GM18907 (cell line): ENCODE measurements around the gene TMA7.
A peak's percentile ranks its signal among the peaks of the same experiment; 100 is the strongest.
"Not testable (repeated sequence)": the region's sequence is repeated elsewhere in the genome, so short reads cannot be mapped to it uniquely, and the experiment has no call there.

Experiments
- ATAC-seq: cut with Tn5 transposase; IDR thresholded peaks from one replicate; pipeline ENCODE4 v1.9.1; 2021; ENCODE audit warnings: mild to moderate bottlenecking, moderate library complexity; ENCODE audit not compliant: unreplicated experiment

TMA7 gene

GRCh38 chr3:48465531-48466378 is 25.7 kb downstream of the TMA7 start:
- peak; percentile 76 for ATAC-seq

GRCh38 chr3:48466386-48467109 is 26.5 kb downstream of the TMA7 start:
- ATAC-seq, result no peak

DNA sequence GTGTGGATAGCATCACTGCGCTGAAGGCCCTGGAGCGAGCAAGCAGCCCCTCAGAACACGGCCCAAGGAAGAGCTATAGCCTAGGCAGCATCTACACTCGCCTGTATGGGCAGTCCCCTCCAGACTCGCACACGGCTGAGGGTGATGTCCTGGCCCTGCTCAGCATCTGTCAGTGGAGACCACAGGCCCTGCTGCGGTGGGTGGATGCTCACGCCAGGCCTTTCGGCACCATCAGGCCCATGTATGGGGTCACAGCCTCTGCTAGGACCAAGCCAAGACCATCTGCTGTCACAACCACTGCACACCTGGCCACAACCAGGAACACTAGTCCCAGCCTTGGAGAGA is 27.0 kb downstream of the TMA7 start:
- no peak for ATAC-seq

DNA sequence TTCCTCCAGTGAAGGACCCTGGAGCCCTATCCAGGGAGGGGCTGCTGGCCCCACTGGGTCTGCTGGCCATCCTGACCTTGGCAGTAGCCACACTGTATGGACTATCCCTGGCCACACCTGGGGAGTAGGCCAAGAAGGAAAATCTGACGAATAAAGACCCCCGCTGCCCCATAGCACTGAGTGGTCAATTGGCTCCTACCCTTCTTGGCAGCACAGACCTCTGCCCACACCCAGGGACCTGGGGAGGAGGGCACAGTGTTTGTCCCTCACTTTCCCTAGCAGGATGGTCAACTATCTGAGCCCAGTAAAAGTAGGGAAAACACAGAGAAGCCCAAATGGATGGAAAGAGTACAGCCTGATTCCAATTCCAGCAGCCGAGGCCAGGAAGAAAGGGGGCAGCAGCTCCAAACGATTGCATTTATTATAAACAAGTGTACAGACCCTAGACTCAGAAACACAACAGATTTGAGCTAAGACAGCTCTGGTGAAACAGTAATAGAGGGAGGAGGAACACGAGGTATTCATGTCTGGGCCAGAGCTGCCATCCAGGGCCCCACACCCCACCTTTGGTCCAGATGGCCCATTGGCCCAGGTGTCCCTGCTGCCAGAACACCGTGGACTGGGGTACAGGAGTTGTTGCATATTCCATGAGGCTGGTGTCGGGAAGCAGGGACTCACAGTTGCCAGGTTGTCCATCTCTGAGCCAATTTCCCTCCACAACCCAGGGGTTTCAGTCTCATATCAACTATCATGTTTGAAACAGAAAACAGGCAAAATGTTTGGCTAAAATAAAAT is 27.6 kb downstream of the TMA7 start:
- ATAC-seq, result no peak

DNA sequence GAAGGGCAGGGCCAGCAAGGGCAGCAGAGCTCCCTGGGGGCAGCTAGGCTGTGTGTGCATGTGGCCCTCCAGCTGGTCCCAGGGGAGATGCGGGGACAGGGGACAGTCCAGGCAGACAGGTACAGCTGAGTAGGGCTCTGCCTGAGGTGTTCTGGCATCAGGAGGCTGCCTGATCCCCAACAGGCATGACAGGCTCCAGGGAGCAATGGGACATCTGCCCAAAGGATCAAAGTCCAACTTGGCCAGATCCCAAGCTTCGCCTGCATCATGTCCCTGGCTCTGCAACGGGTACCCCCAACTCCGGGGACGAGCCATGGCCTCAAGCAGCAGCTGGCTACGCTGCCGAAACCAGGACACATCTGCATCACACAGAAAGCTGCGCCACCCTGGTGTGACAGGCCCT is 28.3 kb downstream of the TMA7 start:
- no peak for ATAC-seq

DNA sequence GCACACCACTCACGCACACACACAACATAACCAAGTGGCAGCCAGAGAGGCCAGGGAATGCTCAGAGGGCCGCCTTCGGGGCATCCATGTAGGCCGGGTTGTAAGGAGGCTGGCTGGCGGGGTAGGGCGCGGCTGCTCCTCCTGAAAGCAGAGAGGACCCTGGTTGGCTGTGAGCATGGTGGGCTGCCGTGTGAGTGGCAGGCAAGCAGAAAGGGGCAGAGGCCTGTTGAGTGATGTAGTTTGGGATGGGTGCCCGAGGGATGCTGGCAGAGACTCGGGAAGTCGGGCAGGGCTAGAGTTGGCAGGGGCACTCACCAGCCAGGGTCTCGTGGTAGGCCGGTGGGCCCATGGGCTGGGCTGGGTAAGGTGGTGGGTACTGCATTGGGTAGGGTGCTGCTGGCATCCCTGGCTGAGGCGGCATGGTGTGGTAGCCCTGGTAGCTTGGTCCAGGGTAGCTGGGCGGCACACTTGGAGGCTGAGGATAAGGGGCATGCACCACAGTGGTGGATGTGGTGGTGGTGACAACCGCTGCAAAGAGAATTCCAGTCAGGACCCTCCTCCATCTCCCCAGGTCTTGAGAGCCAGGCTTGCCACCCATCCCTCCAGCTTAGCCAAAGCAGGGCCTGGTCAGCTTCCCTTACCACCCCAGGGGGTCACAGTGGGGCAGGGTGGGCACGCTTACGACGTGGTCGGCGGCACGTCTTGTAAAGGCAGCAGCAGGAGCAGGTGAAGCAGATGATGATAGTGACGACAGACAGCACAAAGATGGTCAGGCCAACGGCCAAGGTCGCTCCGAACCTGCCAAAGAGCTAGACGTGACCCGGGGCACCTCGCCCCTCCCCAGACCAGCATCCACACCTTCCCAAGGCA is 29.2 kb downstream of the TMA7 start:
- no peak for ATAC-seq

DNA sequence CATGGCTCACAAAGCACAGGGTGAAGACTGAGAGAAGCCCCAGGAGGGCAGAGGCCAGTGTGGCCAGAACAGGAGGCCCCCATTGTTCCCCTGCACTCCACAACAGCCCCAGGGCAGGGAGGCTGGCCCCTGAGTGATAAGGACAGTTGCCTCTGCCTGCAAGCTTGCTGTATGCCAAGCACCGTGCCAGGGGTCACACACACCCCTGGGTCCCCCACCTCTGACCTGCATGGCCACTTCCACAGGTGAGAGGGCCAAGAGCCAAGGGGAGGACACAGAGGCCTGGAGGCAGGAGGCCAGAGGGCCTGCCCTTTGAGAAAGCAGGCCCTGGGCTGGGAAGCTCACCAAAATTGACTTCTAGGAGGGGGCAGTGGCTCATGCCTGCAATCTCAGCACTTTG is 30.2 kb downstream of the TMA7 start:
- no peak for ATAC-seq

DNA sequence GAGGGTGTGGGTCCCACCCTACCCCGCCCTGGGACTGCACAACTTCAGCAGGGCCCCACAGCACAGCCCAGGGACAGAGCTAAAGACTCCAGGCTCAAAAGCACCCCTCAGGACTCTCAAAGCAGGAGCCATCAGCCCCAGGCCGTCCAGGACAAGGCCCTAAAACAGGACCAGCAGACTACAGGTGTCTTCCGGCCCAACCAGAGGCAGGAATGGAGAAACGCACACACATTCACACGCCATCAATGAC is 32.5 kb downstream of the TMA7 start:
- no peak for ATAC-seq

- ATAC-seq, result peak; percentile 81
Measured at GRCh38 chr3:48472923-48473616, 33.0 kb downstream of the TMA7 start.

DNA sequence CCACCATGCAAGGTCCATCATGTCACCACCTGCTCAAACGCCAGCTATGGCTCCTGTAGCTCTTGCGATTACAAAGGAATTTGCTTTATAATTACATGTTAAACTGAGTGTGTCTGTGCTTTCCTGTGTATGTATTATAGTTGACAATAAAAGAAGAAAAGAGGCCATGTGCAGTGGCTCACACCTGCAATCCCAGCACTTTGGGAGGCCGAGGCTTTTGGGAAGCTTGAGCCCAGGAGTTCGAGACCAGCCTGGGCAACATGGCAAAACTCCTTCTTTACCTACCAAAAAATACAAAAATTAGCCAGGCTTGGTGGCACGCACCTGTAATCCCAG is 33.5 kb downstream of the TMA7 start:
- no peak for ATAC-seq

DNA sequence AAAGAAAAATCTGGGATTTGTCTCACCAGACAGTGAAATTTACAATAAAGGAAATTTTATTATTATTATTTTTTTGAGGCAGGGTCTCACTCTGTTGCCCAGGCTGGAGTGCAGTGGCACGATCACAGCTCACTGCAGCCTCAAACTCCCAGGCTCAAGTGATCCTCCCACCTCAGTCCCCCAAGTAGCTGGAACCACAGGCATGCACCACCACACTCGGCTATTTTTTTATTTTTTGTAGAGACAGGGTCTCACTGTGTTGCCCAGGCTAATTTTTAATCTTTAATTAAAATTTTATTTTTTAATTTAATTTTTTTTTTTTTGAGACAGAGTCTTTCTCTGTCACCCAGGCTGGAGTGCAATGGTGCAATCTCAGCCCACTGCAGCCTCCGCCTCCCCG is 34.0 kb downstream of the TMA7 start:
- not testable (repeated sequence) for ATAC-seq

DNA sequence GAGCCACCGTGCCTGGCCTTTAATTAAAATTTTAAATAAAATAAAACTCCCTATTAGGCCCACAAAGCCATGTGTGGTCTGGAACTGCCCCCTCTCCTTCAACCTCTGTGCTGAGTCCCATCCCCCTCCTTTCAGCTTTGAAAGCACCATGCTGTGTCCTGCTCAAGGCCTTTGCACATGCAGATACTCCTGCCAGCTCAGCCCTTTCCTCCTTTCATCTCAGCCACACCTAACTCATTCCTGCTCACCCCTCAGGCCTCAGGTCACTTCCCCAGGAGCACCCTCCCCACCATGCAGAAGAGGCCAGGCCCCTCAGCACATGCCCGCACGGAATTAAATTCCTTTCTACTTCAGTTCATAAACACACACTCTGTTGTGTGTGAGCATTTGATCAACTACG is 34.6 kb downstream of the TMA7 start:
- no peak for ATAC-seq

DNA sequence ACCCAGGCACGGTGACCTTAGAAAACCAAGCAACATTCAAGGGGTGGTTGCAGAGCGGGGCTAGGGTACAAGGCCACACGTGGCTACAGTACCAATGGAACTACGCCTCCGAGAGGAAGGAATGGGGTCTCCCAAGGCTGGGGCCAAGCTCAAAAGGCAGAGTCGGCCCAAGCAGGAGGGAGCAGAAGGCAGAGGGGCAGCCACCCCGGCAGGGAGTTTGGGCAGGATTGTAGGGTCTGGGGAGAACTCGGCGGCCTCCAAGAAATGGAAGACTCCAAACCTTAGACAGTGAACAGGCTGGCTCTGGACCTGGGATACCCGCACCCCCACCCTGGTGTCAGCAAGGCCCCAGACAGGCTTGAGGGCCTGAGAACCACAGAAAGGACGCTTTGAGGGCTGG is 35.1 kb downstream of the TMA7 start:
- ATAC-seq, result no peak

GRCh38 chr3:48476426-48477053 is 36.5 kb downstream of the TMA7 start:
- no peak for ATAC-seq

- ATAC-seq, result no peak
Measured at GRCh38 chr3:48477959-48478520, 38.0 kb downstream of the TMA7 start.

GRCh38 chr3:48478626-48479555 is 38.8 kb downstream of the TMA7 start:
- no peak for ATAC-seq

GRCh38 chr3:48480891-48481290 is 40.8 kb downstream of the TMA7 start:
- not testable (repeated sequence) for ATAC-seq

GRCh38 chr3:48482822-48483221 is 42.8 kb downstream of the TMA7 start:
- not testable (repeated sequence) for ATAC-seq

GRCh38 chr3:48486952-48487351 is 46.9 kb downstream of the TMA7 start:
- ATAC-seq, result no peak
